IPS-NIHi7 (cell line): ENCODE measurements around the gene UBE2N.

Experiments
- DNase-seq: peaks from one replicate; pipeline ENCODE4 v3.0.0; 2012; ENCODE audit warnings: mixed read lengths; ENCODE audit errors: extremely low spot score

UBE2N gene

GRCh38 chr12:93380480-93381121, 61.1 kb downstream of the UBE2N start:
- no peak for DNase-seq

GRCh38 chr12:93379981-93380361, 61.8 kb downstream of the UBE2N start:
- no peak for DNase-seq

GRCh38 chr12:93379326-93379980, 62.3 kb downstream of the UBE2N start:
- no peak for DNase-seq

GRCh38 chr12:93378998-93379325, 62.8 kb downstream of the UBE2N start:
- no peak for DNase-seq

- peak; percentile 22 for DNase-seq
These were observed 63.4 kb downstream of the UBE2N start for GRCh38 chr12:93378196-93378997.

GRCh38 chr12:93377252-93378195, 64.2 kb downstream of the UBE2N start, which contains the start of gene NUDT4:
NUDT4 (plus strand) TSS chr12:93377925; CDS start chr12:93378323, 398 bp downstream.
- peak; percentile 95 for DNase-seq

GRCh38 chr12:93376436-93377251, 65.1 kb downstream of the UBE2N start:
- peak; percentile 47 for DNase-seq

- no peak for DNase-seq
These were observed 65.8 kb downstream of the UBE2N start for GRCh38 chr12:93375906-93376305.

- DNase-seq = no peak
These were observed 67.6 kb downstream of the UBE2N start for GRCh38 chr12:93373961-93374656.

GRCh38 chr12:93370947-93371346, 70.8 kb downstream of the UBE2N start:
- peak; percentile 17 for DNase-seq

- DNase-seq = no peak
These were observed 72.2 kb downstream of the UBE2N start for GRCh38 chr12:93369505-93369904.

GRCh38 chr12:93368766-93369165, 73.0 kb downstream of the UBE2N start:
- no peak for DNase-seq

- DNase-seq = no peak
These were observed 75.3 kb downstream of the UBE2N start for GRCh38 chr12:93366422-93366821.

GRCh38 chr12:93365616-93366405, 75.9 kb downstream of the UBE2N start:
- no peak for DNase-seq

- no peak for DNase-seq
These were observed 77.9 kb downstream of the UBE2N start for GRCh38 chr12:93363841-93364297.

GRCh38 chr12:93361151-93361919, 80.4 kb downstream of the UBE2N start:
- no peak for DNase-seq

GRCh38 chr12:93360688-93361087, 81.1 kb downstream of the UBE2N start:
- no peak for DNase-seq

GRCh38 chr12:93358821-93359220, 82.9 kb downstream of the UBE2N start:
- no peak for DNase-seq
